ENCODE measurements around the gene SEMA6A. TPM values are rescaled to one million over a fixed set of nuclear protein-coding genes. Genes with fewer than 3 reads are reported as not detected.

SEMA6A gene
- total and polyA plus RNA-seq, 2 experiments from 2014 or later, result 233 to 400 TPM

- H3K36me3 Mint-ChIP-seq (ENCODE audit: low read depth), result peaks cover 99% of the 10 kb centered on the region
- Histone ChIP-seq H3F3A (replicated peaks; ENCODE audit: low read depth) (peaks cover 20% of the 10 kb centered on the region), H3K36me3 (ENCODE audit: insufficient read depth) (peaks cover 99% of the 10 kb centered on the region), H2AFZ (no peak overlapping the region), H3K27ac (ENCODE audit: low read depth) (no peak overlapping the region), H3K9me2 (ENCODE audit: insufficient read depth) (no peaks in the 10 kb centered on the region), H3K4me2 (no peak overlapping the region), H3K79me2 (replicated peaks; ENCODE audit: insufficient read depth) (0 out of 2 replicates have a peak, but pooled peaks cover 7% of the 10 kb centered on the region), H3K27me3 (ENCODE audit: insufficient read depth) (no peaks in the 10 kb centered on the region), H4K20me1 (replicated peaks; ENCODE audit: insufficient read depth) (peaks cover 8% of the 10 kb centered on the region), H3K4me1 (ENCODE audit: insufficient read depth) (no peaks in the 10 kb centered on the region), H3K4me3 (no peak overlapping the region)
- peaks cover 4% of the 10 kb centered on the region; the same call in 2 of the 3 replicates for H3K4me1 Mint-ChIP-seq
- ATAC-seq, result no peak
- TF ChIP-seq REST (IDR thresholded peaks at IDR 0.05; ENCODE audit: unreplicated experiment) (no peak), ZNF462 (CRISPR knock-in tag; IDR thresholded peaks at IDR 0.05) (no peak), ETS1 (IDR thresholded peaks at IDR 0.05) (no peak), STAT1 (IDR thresholded peaks at IDR 0.05; ENCODE audit: unreplicated experiment) (no peak), EZH2 (IDR thresholded peaks at IDR 0.05; ENCODE audit: low read depth, unreplicated experiment) (no peak), POLR2AphosphoS5 (IDR thresholded peaks at IDR 0.05; ENCODE audit: low read depth) (no peak), JUNB (IDR thresholded peaks at IDR 0.05; ENCODE audit: unreplicated experiment) (no peak), ZNF114 (CRISPR knock-in tag; IDR thresholded peaks at IDR 0.05) (no peak)
- no peak for DNase-seq (ENCODE audit: low spot score)
- no peak overlapping the region for H3K4me3 Mint-ChIP-seq
- H3K27me3 Mint-ChIP-seq (ENCODE audit: insufficient read depth, low read depth, poor library complexity), result peaks cover 7% of the 10 kb centered on the region
- no peaks in the 10 kb centered on the region for H3K9me3 Mint-ChIP-seq
- no peak overlapping the region for H3K27ac Mint-ChIP-seq
Observed at GRCh38 chr5:116482394-116482793, 92.2 kb downstream of the SEMA6A start.

All from GM23338 (cell line).